IMR-90 (cell line): ENCODE measurements around the gene ALCAM. TPM values are rescaled to one million over a fixed set of nuclear protein-coding genes. Genes with fewer than 3 reads are reported as not detected.
A peak's percentile ranks its signal among the peaks of the same experiment; 100 is the strongest.

ENCODE experiments used
- ATAC-seq: fragments of 200-7000 bp; cut with Tn5 transposase; 2 replicates; pipeline ENCODE4 v1.9.1; 2020; ENCODE audit warnings: low read depth, mild to moderate bottlenecking, moderate library complexity
- BruUV-seq: library from RNA; stranded (reverse); fragments of 400-500 nt; replicated peaks from 2 replicates; lab custom pipeline; 2021; lab: Mats Ljungman, UMichigan
- CTCF ChIA-PET: fragments of 300-600 bp; formaldehyde crosslinking; extraction: SDS; loops from one replicate; lab custom pipeline; 2021; ENCODE audit warnings: antibody characterized with exemption; lab: Yijun Ruan, JAX
- POLR2A ChIA-PET: fragments of 300-600 bp; sonication (Branson Sonifier 250); formaldehyde crosslinking; loops from one replicate; lab custom pipeline; 2022; ENCODE audit warnings: antibody characterized with exemption; ENCODE audit not compliant: unreplicated experiment; lab: Charles Lee
- DNase-seq: peaks from one replicate; pipeline ENCODE4 v3.0.0; 2013
- H2AFZ ChIP-seq: replicated peaks from 2 replicates; pipeline ENCODE3; 2013; ENCODE audit warnings: low read length, mild to moderate bottlenecking; ENCODE audit not compliant: poor library complexity
- H2AK5ac ChIP-seq: 2 replicates; pipeline ENCODE4 v1.6.1; 2013; ENCODE audit warnings: low read depth, low read length, inconsistent platforms
- H2AK9ac ChIP-seq: replicated peaks from 2 replicates; pipeline ENCODE3; 2013; ENCODE audit warnings: mild to moderate bottlenecking, low read depth, low read length, moderate library complexity; ENCODE audit not compliant: poor library complexity
- H2BK120ac ChIP-seq: 2 replicates; pipeline ENCODE4 v1.6.1; 2013; ENCODE audit warnings: low read depth, low read length, inconsistent platforms
- H2BK15ac ChIP-seq: 3 replicates; pipeline ENCODE4 v1.6.1; 2013; ENCODE audit warnings: low read depth, low read length, inconsistent platforms
- H2BK20ac ChIP-seq: 2 replicates; pipeline ENCODE4 v1.6.1; 2013; ENCODE audit warnings: low read depth, mild to moderate bottlenecking, inconsistent platforms, low read length, moderate library complexity
- H2BK5ac ChIP-seq: 2 replicates; pipeline ENCODE4 v1.6.1; 2013; ENCODE audit warnings: mild to moderate bottlenecking, low read depth, low read length, inconsistent platforms; ENCODE audit not compliant: poor library complexity, severe bottlenecking
- H3K14ac ChIP-seq: replicated peaks from 2 replicates; pipeline ENCODE4 v1.6.1; 2013; ENCODE audit warnings: low read depth, low read length, inconsistent platforms
- H3K18ac ChIP-seq: 2 replicates; pipeline ENCODE4 v1.6.1; 2013; ENCODE audit warnings: low read depth, low read length, control low read depth
- H3K23ac ChIP-seq: 2 replicates; pipeline ENCODE4 v1.6.1; 2013; ENCODE audit warnings: low read depth, low read length, inconsistent platforms
- H3K27ac ChIP-seq: 2 replicates; pipeline ENCODE4 v1.5.1; 2013; ENCODE audit warnings: mild to moderate bottlenecking, control low read depth, low read length; ENCODE audit not compliant: insufficient read depth
- H3K27me3 ChIP-seq: 2 replicates; pipeline ENCODE4 v1.6.1; 2013; ENCODE audit warnings: low read length; ENCODE audit not compliant: control insufficient read depth, insufficient read depth
- H3K36me3 ChIP-seq: 2 replicates; pipeline ENCODE4 v1.6.1; 2013; ENCODE audit warnings: low read length, mixed read lengths; ENCODE audit not compliant: control insufficient read depth, insufficient read depth
- H3K4ac ChIP-seq: 2 replicates; pipeline ENCODE4 v1.6.1; 2013; ENCODE audit warnings: low read depth, low read length, inconsistent platforms
- H3K4me1 ChIP-seq: 2 replicates; pipeline ENCODE4 v1.6.1; 2013; ENCODE audit warnings: low read length, mixed read lengths; ENCODE audit not compliant: control insufficient read depth, insufficient read depth
- H3K4me2 ChIP-seq: 2 replicates; pipeline ENCODE4 v1.6.1; 2013; ENCODE audit warnings: low read depth, mild to moderate bottlenecking, control low read depth, low read length, moderate library complexity
- H3K4me3 ChIP-seq: 2 replicates; pipeline ENCODE4 v1.5.1; 2013; ENCODE audit warnings: low read depth, mild to moderate bottlenecking, control low read depth, low read length, moderate library complexity; ENCODE audit not compliant: insufficient read depth
- H3K56ac ChIP-seq: 2 replicates; pipeline ENCODE4 v1.6.1; 2013; ENCODE audit warnings: low read length, inconsistent platforms; ENCODE audit not compliant: insufficient read depth; ENCODE audit errors: extremely low read depth
- H3K79me1 ChIP-seq, 2 experiments: 2 replicates each; pipeline ENCODE4 v1.6.1; 2013; ENCODE audit warnings: low read length in 2 of 2, inconsistent platforms in 1 of 2, low read depth in 1 of 2
- H3K9ac ChIP-seq: 2 replicates; pipeline ENCODE4 v1.6.1; 2013; ENCODE audit warnings: low read depth, low read length, control low read depth
- H3K9me1 ChIP-seq: 2 replicates; pipeline ENCODE4 v1.6.1; 2013; ENCODE audit warnings: low read length, inconsistent platforms; ENCODE audit not compliant: insufficient read depth
- H3K9me3 ChIP-seq: 2 replicates; pipeline ENCODE4 v1.6.1; 2013; ENCODE audit warnings: low read length; ENCODE audit not compliant: control insufficient read depth, insufficient read depth
- H4K20me1 ChIP-seq: 2 replicates; pipeline ENCODE4 v1.6.1; 2013; ENCODE audit warnings: low read length, inconsistent platforms; ENCODE audit not compliant: insufficient read depth
- H4K5ac ChIP-seq: 2 replicates; pipeline ENCODE4 v1.6.1; 2013; ENCODE audit warnings: mild to moderate bottlenecking, low read depth, low read length, control low read depth
- H4K8ac ChIP-seq, 2 experiments: 2 replicates each; pipeline ENCODE4 v1.6.1; 2013; ENCODE audit warnings: low read depth in 2 of 2, low read length in 2 of 2, control low read depth in 1 of 2, inconsistent platforms in 1 of 2
- H4K91ac ChIP-seq: 2 replicates; pipeline ENCODE4 v1.6.1; 2013; ENCODE audit warnings: low read depth, low read length, inconsistent platforms; ENCODE audit not compliant: insufficient read depth
- MAFK ChIP-seq: IDR thresholded peaks from 2 replicates; pipeline ENCODE4 v1.6.1; 2012; ENCODE audit warnings: low read depth, low read length, improper control_type of control experiment
- MAZ ChIP-seq: IDR thresholded peaks from 2 replicates; pipeline ENCODE4 v1.6.1; 2012; ENCODE audit warnings: low read depth, mild to moderate bottlenecking, low read length, improper control_type of control experiment, moderate library complexity, borderline replicate concordance
- RAD21 ChIP-seq: IDR thresholded peaks from 2 replicates; pipeline ENCODE4 v1.6.1; 2012; ENCODE audit warnings: low read length, improper control_type of control experiment
- SMC3 ChIP-seq: fragments of 150-350 bp; IDR thresholded peaks from 2 replicates; pipeline ENCODE4 v1.6.1; 2016; ENCODE audit warnings: low read depth, mild to moderate bottlenecking, antibody characterized with exemption, low read length, moderate library complexity
- WGBS, 2 experiments: methylation state at CpG; one replicate each; pipeline versions ENCODE4 v1.1.5 to v1.1.7; 2013; ENCODE audit warnings: missing lambda C conversion rate in 2 of 2; ENCODE audit not compliant: insufficient read length in 1 of 2; ENCODE audit errors: extremely low coverage in 2 of 2; 5-methylcytosine and 5-hydroxymethylcytosine counted together
- dilution Hi-C: fragments of 300-500 bp; cut with HindIII; formaldehyde crosslinking; loops from one replicate; pipeline ENCODE4 v1.14.3; 2018; ENCODE audit warnings: low sequenced_read_pairs; ENCODE audit not compliant: unreplicated experiment
- in situ Hi-C: fragments of 300-500 bp; cut with MboI; formaldehyde crosslinking; loops from 3 replicates; pipeline ENCODE4 v1.14.3; 2019; ENCODE audit warnings: low sequenced_read_pairs, inconsistent platforms, mixed read lengths
- intact Hi-C: fragments of 100-400 bp; cut with micrococcal nuclease; formaldehyde crosslinking; loops from 2 replicates; pipeline ENCODE4 v1.10.0; 2022
- polyA plus RNA-seq, 3 experiments: library from polyadenylated mRNA; depleted of rRNA; stranded (reverse); fragments of >200 nt; gene quantifications; 2 replicates each; pipeline ENCODE4 v1.2.3, GENCODE V29; 2012; ENCODE audit warnings: low replicate concordance in 1 of 3
- total RNA-seq: library from RNA; depleted of rRNA; stranded (reverse); fragments of >200 nt; gene quantifications from 2 replicates; pipeline ENCODE4 v1.2.3, GENCODE V29; 2012
- TF ChIP-seq, protein P1 (sequence below): conservative IDR thresholded peaks from 2 replicates; pipeline ENCODE4 v1.5.1; 2012; ENCODE audit warnings: mild to moderate bottlenecking, low read depth, low read length, improper control_type of control experiment

The ALCAM gene
- total and polyA plus RNA-seq, 2 of the 4 experiments (the other 2 are of a cell fraction), result 117 to 423 TPM

DNA sequence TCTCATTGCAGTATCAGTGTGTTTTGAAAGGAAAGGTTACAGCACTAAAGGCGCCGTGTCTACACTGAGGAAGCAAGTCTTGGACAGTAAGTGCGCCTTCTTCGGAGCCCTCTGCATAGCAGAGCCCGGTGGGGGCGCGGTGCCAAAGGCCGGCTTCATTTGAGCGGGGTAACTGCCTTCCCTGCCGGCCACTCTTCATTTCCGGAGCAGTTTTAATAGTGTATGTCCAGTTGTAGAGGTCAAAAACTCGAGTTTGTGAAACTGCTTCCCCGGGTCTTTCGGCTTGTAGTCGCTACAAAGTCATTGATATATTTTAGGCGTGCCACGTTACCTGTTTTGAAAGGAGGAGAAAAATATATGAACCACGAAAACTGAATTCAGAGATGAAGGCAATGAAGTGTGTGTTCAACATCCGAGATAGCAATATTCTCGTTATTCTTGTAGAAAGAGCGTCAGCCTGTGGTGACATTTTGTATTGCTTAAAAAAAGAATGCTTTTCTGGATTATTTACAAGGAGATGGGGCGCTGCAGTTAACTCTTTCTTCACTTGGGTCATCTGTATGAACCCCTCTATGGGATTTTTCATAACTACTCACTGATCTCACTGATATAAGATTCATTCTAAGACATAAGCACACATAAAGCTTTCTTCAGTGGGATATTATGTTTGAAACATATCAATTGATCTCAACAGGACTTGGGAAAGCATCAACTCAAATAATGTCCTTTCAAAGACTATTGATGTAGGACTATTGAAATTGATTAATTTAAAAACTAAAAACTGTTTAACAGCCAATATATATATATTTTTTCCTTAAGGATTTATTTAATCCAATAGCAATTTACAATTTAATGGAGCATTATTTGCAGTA lies 3.0 kb downstream of the ALCAM start:
- peak overlapping the region; percentile 85 for H2BK120ac ChIP-seq
- peak overlapping the region; percentile 50 for H2AK9ac ChIP-seq
- H3K9ac ChIP-seq, result peak overlapping the region; percentile 91
- H4K8ac ChIP-seq, result peak overlapping the region; percentile 61 to 81
- H4K5ac ChIP-seq, result peak overlapping the region; percentile 70
- ChIA-PET CTCF (interaction anchor here (0.6 to 2.4 kb wide), 5 partner anchors 45 to 1981 kb away, joined by 3 to 11 read pairs (median 5); no protein-coding TSS in a partner anchor), POLR2A (no interaction called here)
- peak overlapping the region; percentile 84 for H2BK5ac ChIP-seq
- peak overlapping the region; percentile 94 for H2AK5ac ChIP-seq
- H3K27me3 ChIP-seq, result no peaks in the 10 kb centered on the region
- H3K18ac ChIP-seq, result peak overlapping the region; percentile 87
- intact Hi-C loops (loop anchor here (1.0 to 10.0 kb wide), 10 partner anchors 104 to 1238 kb away; no protein-coding TSS in a partner anchor), in situ Hi-C loops (loop anchor here (10.0 to 25.0 kb wide), 3 partner anchors 457 to 1095 kb away; no protein-coding TSS in a partner anchor), dilution Hi-C loops (no loop called here)
- H2AFZ ChIP-seq, result peak overlapping the region; percentile 87
- peak overlapping the region; percentile 83 for H3K27ac ChIP-seq
- DNase-seq (peak; percentile 73), ATAC-seq (peak; percentile 6)
- no peaks in the 10 kb centered on the region for H3K9me1 ChIP-seq
- H3K79me1 ChIP-seq, result peaks cover 0 to 11% of the 10 kb centered on the region in 2 experiments; a peak in 2 of 4 replicates
- peak overlapping the region; percentile 95 for H3K23ac ChIP-seq
- no peaks in the 10 kb centered on the region for H4K20me1 ChIP-seq
- TF ChIP-seq MAZ (no peak), MAFK (no peak), RAD21 (peak; percentile 91), SMC3 (peak; percentile 80)
- TF ChIP-seq, protein P1, sequence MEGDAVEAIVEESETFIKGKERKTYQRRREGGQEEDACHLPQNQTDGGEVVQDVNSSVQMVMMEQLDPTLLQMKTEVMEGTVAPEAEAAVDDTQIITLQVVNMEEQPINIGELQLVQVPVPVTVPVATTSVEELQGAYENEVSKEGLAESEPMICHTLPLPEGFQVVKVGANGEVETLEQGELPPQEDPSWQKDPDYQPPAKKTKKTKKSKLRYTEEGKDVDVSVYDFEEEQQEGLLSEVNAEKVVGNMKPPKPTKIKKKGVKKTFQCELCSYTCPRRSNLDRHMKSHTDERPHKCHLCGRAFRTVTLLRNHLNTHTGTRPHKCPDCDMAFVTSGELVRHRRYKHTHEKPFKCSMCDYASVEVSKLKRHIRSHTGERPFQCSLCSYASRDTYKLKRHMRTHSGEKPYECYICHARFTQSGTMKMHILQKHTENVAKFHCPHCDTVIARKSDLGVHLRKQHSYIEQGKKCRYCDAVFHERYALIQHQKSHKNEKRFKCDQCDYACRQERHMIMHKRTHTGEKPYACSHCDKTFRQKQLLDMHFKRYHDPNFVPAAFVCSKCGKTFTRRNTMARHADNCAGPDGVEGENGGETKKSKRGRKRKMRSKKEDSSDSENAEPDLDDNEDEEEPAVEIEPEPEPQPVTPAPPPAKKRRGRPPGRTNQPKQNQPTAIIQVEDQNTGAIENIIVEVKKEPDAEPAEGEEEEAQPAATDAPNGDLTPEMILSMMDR, result peak; percentile 87
- peak overlapping the region; percentile 96 for H3K4me2 ChIP-seq
- H3K4me3 ChIP-seq, result peak overlapping the region; percentile 78
- peak overlapping the region; percentile 83; the same call in 2 of the 3 replicates for H2BK15ac ChIP-seq
- H3K14ac ChIP-seq, result peak overlapping the region; percentile 93
- WGBS, 2 experiments, result 0% methylated on average over 9 of the region's 22 CpGs; no CpG with 5 or more reads in 1 of the 2 experiments
- H3K4ac ChIP-seq, result peak overlapping the region; percentile 89
- no peaks in the 10 kb centered on the region for H3K9me3 ChIP-seq
- peak overlapping the region; percentile 90 for H3K56ac ChIP-seq
- peak overlapping the region; percentile 70 for H2BK20ac ChIP-seq
- H4K91ac ChIP-seq, result peak overlapping the region; percentile 83
- no peaks in the 10 kb centered on the region; the same call in 1 of the 2 replicates for H3K4me1 ChIP-seq
- H3K36me3 ChIP-seq, result no peaks in the 10 kb centered on the region
- BruUV-seq, result no TSS peak
